Ovary (tissue), 9 donors: ENCODE measurements around the gene PPP6R3. TPM values are rescaled to one million over a fixed set of nuclear protein-coding genes. Genes with fewer than 3 reads are reported as not detected.

Experiments
- DNase-seq, 5 donors: peaks; one replicate each; pipeline ENCODE4 v3.0.0-alpha.2; 2019 to 2020
- H3K27ac ChIP-seq, 2 donors: fragments of 200-600 bp; one replicate each; pipeline versions ENCODE4 v1.5.1 to v1.8.0; 2019 to 2022
- H3K27me3 ChIP-seq: fragments of 200-600 bp; one replicate; pipeline ENCODE4 v1.8.0; 2022
- H3K36me3 ChIP-seq: fragments of 200-600 bp; sonication (generic); one replicate; pipeline ENCODE4 v1.5.1; 2019
- H3K4me1 ChIP-seq: one replicate; pipeline ENCODE4 v1.8.1; 2013; ENCODE audit warnings: mild to moderate bottlenecking, moderate library complexity; ENCODE audit not compliant: insufficient read depth
- H3K4me3 ChIP-seq: fragments of 200-600 bp; sonication (generic); one replicate; pipeline ENCODE4 v1.5.1; 2017
- H3K9me3 ChIP-seq, 2 donors: fragments of 200-600 bp in 1 of 2; sonication (generic) in 1 of 2; one replicate each; pipeline versions ENCODE4 v1.5.1 to v1.8.1; 2013 to 2019; ENCODE audit warnings: mild to moderate bottlenecking in 1 of 2, moderate library complexity in 1 of 2
- CTCF ChIP-seq, 3 donors: fragments of 450-650 bp in 2 of 3; fragments of 200-600 bp in 1 of 3; IDR thresholded peaks; one replicate each; pipeline versions ENCODE4 v1.5.1 to v1.8.0; 2016 to 2022; ENCODE audit warnings: antibody characterized with exemption in 3 of 3, mild to moderate bottlenecking in 1 of 3
- EP300 ChIP-seq: sonication (generic); formaldehyde crosslinking; IDR thresholded peaks from one replicate; pipeline ENCODE4 v1.6.1; 2017; ENCODE audit warnings: antibody characterized with exemption
- POLR2A ChIP-seq: fragments of 450-650 bp; IDR thresholded peaks from one replicate; pipeline ENCODE4 v1.6.1; 2017; ENCODE audit warnings: antibody characterized with exemption, mild to moderate bottlenecking, moderate library complexity
- WGBS, 3 donors: extraction: QIAGEN DNeasy Blood & Tissue Kit in 1 of 3; methylation state at CpG; one replicate each; pipeline versions ENCODE4 v1.1.5 to v1.1.7; 2013 to 2017; 5-methylcytosine and 5-hydroxymethylcytosine counted together
- intact Hi-C, 4 donors: fragments of 100-400 bp; cut with DNase I; formaldehyde crosslinking; loops; one replicate each; pipeline versions ENCODE4 v1.11.0 to v1.15.1; 2022 to 2023
- polyA plus RNA-seq, 2 donors: library from polyadenylated mRNA; stranded (reverse); fragments of 200-250 nt in 1 of 2; fragments of 350-450 nt in 1 of 2; fragmentation: Illumina TruSeq in 1 of 2; extraction: RNeasy Lipid Tissue Mini Kit (QIAGEN cat#74804) in 1 of 2; gene quantifications; one replicate each; pipeline ENCODE4 v1.2.3, GENCODE V29; 2013 to 2014
- total RNA-seq, 7 donors: library from RNA; depleted of rRNA in 2 of 7; stranded (reverse); fragments of >200 nt in 2 of 7; fragmentation: NEBNext Ultra II Directional in 3 of 7; extraction: Animal tissue kit (Norgen Biotek cat#: 25700) in 3 of 7; gene quantifications; one replicate each; pipeline versions ENCODE4 v1.1.0 to v1.2.4, GENCODE V29; 2016 to 2023
- donor health status: DM: no; HTN: no; CAD: no; lungs with moderate emphysema.
- donor health status: DM: no; HTN: no; CAD: no.
- donor health status: Bipolar disorder and iron deficiency.
- donor health status: DM: yes; HTN: yes; CAD: no.
- donor health status: DM: no; HTN: no; CAD: no.
- donor health status: DM: yes; HTN: yes; CAD: no.

The PPP6R3 gene
- total and polyA plus RNA-seq, 9 donors: 36.4 to 122 (median 103) TPM

- intact Hi-C loops: loop anchor here (10.0 kb wide), 6 partner anchors 55 to 425 kb away; partner anchors contain the start of genes KMT5B (in 1 of the 4) and LRP5 (in 1 of the 4)
- no peaks in the 10 kb centered on the region for H3K27me3 ChIP-seq
- no peak overlapping the region for H3K4me3 ChIP-seq
- WGBS, 3 donors: 88 to 92% (median 89%) methylated on average over 11 of the region's 11 CpGs
- H3K27ac ChIP-seq: no peak overlapping the region
- DNase-seq: peak in 2 of 5 donors; percentile 13 to 31
- TF ChIP-seq CTCF (IDR thresholded peaks at IDR 0.05) (no peak), EP300 (no peak), POLR2A (no peak)
- no peaks in the 10 kb centered on the region for H3K36me3 ChIP-seq
- H3K4me1 ChIP-seq: no peaks in the 10 kb centered on the region
- H3K9me3 ChIP-seq: no peaks in the 10 kb centered on the region
Observed at GRCh38 chr11:68449951-68450350, 10.6 kb upstream of the PPP6R3 start.

- H3K4me3 ChIP-seq: no peak overlapping the region
- TF ChIP-seq POLR2A (no peak), CTCF (IDR thresholded peaks at IDR 0.05) (no peak), EP300 (no peak)
- 94 to 99% (median 98%) methylated on average over 8 of the region's 8 CpGs for WGBS, 3 donors
- H3K4me1 ChIP-seq: no peaks in the 10 kb centered on the region
- no peaks in the 10 kb centered on the region for H3K9me3 ChIP-seq
- DNase-seq: peak in 2 of 5 donors; percentile 3 to 8
- H3K27ac ChIP-seq: no peak overlapping the region
- H3K27me3 ChIP-seq: no peaks in the 10 kb centered on the region
- H3K36me3 ChIP-seq: no peaks in the 10 kb centered on the region
- intact Hi-C loops: loop anchor here in 2 of 4 donors (10.0 kb wide), 2 partner anchors 404 to 426 kb away; no protein-coding TSS in a partner anchor
Observed at GRCh38 chr11:68450711-68451110, 9.8 kb upstream of the PPP6R3 start.

- H3K36me3 ChIP-seq: no peaks in the 10 kb centered on the region
- H3K9me3 ChIP-seq: no peaks in the 10 kb centered on the region
- H3K4me3 ChIP-seq: no peak overlapping the region
- intact Hi-C loops: loop anchor here in 2 of 4 donors (10.0 kb wide), 2 partner anchors 400 to 430 kb away; no protein-coding TSS in a partner anchor
- no peaks in the 10 kb centered on the region for H3K27me3 ChIP-seq
- no peak for TF ChIP-seq EP300
- TF ChIP-seq POLR2A: no peak
- no peak for TF ChIP-seq CTCF (IDR thresholded peaks at IDR 0.05)
- 53 to 54% (median 54%) methylated on average over 8 of the region's 8 CpGs for WGBS, 3 donors
- no peaks in the 10 kb centered on the region for H3K4me1 ChIP-seq
- peak in 2 of 5 donors; percentile 17 to 33 for DNase-seq
- no peak overlapping the region for H3K27ac ChIP-seq
Observed at GRCh38 chr11:68454767-68455166, 5.8 kb upstream of the PPP6R3 start.

GRCh38 chr11:68455485-68455884 is 5.1 kb upstream of the PPP6R3 start:
- intact Hi-C loops: loop anchor here in 2 of 4 donors (10.0 kb wide), 2 partner anchors 399 to 431 kb away; no protein-coding TSS in a partner anchor
- H3K4me1 ChIP-seq: no peaks in the 10 kb centered on the region
- H3K27ac ChIP-seq: no peak overlapping the region
- H3K36me3 ChIP-seq: no peaks in the 10 kb centered on the region
- H3K4me3 ChIP-seq: no peak overlapping the region
- no peak for DNase-seq
- no peaks in the 10 kb centered on the region for H3K9me3 ChIP-seq
- TF ChIP-seq CTCF (IDR thresholded peaks at IDR 0.05) (no peak), EP300 (no peak), POLR2A (no peak)
- 67 to 76% (median 72%) methylated on average over 8 of the region's 8 CpGs for WGBS, 3 donors
- H3K27me3 ChIP-seq: no peaks in the 10 kb centered on the region
